HG02798 (cell line): Measurements from ENCODE around the gene HBG1.
A peak's percentile ranks its signal among the peaks of the same experiment; 100 is the strongest.
"Not testable (repeated sequence)": the region's sequence is repeated elsewhere in the genome, so short reads cannot be mapped to it uniquely, and the experiment has no call there.

Source experiments
- ATAC-seq: cut with Tn5 transposase; IDR thresholded peaks from one replicate; pipeline ENCODE4 v1.9.1; 2021; ENCODE audit warnings: mild to moderate bottlenecking; ENCODE audit not compliant: unreplicated experiment, poor library complexity

HBG1 gene

GRCh38 chr11:5250543-5251204 is 1.0 kb upstream of the HBG1 start:
- no peak for ATAC-seq

GRCh38 chr11:5248498-5248897 is 1.2 kb downstream of the HBG1 start:
- ATAC-seq: not testable (repeated sequence)

- no peak for ATAC-seq
These were observed 2.0 kb downstream of the HBG1 start for GRCh38 chr11:5247472-5248192.

GRCh38 chr11:5246772-5247471 is 2.7 kb downstream of the HBG1 start:
- ATAC-seq: no peak

- no peak for ATAC-seq
These were observed 4.5 kb downstream of the HBG1 start for GRCh38 chr11:5245155-5245554.

- no peak for ATAC-seq
These were observed 5.9 kb downstream of the HBG1 start for GRCh38 chr11:5243816-5244180.

- peak; percentile 68 for ATAC-seq
These were observed 6.5 kb downstream of the HBG1 start for GRCh38 chr11:5242933-5243815.

GRCh38 chr11:5242208-5242607 is 7.4 kb downstream of the HBG1 start:
- no peak for ATAC-seq

- no peak for ATAC-seq
These were observed 8.2 kb downstream of the HBG1 start for GRCh38 chr11:5241458-5241857.

GRCh38 chr11:5240458-5240857 is 9.2 kb downstream of the HBG1 start:
- no peak for ATAC-seq

- no peak for ATAC-seq
These were observed 9.6 kb downstream of the HBG1 start for GRCh38 chr11:5240056-5240455.

- ATAC-seq: no peak
These were observed 10.6 kb downstream of the HBG1 start for GRCh38 chr11:5239046-5239445.

- no peak for ATAC-seq
These were observed 11.2 kb downstream of the HBG1 start for GRCh38 chr11:5238486-5238885.

- no peak for ATAC-seq
These were observed 12.2 kb downstream of the HBG1 start for GRCh38 chr11:5237420-5237819.

GRCh38 chr11:5235364-5236095 is 14.1 kb downstream of the HBG1 start:
- no peak for ATAC-seq

- peak; percentile 58 for ATAC-seq
These were observed 15.2 kb downstream of the HBG1 start, which contains the start of gene HBD for GRCh38 chr11:5234381-5234834. HBD (minus strand) TSS chr11:5234483; CDS start chr11:5234433, 50 bp downstream.

- no peak for ATAC-seq
These were observed 16.4 kb downstream of the HBG1 start for GRCh38 chr11:5233307-5233706.

GRCh38 chr11:5232821-5233220 is 16.8 kb downstream of the HBG1 start:
- no peak for ATAC-seq

- ATAC-seq: no peak
These were observed 17.5 kb downstream of the HBG1 start for GRCh38 chr11:5232176-5232575.

- ATAC-seq: no peak
These were observed 18.5 kb downstream of the HBG1 start for GRCh38 chr11:5231111-5231510.
